MM.1S (cell line): Measurements from ENCODE around the gene FBXW5.

ENCODE experiments used
- CTCF ChIP-seq: fragments of 300-600 bp; sonication (generic); IDR thresholded peaks from 2 replicates; pipeline ENCODE4 v1.5.1; 2016; ENCODE audit warnings: antibody characterized with exemption, low read length, mixed read lengths
- EZH2 ChIP-seq: fragments of 300-600 bp; sonication (generic); optimal IDR thresholded peaks from 2 replicates; pipeline ENCODE3; 2017; ENCODE audit warnings: low read depth, mild to moderate bottlenecking, antibody characterized with exemption, low read length, mixed read lengths

GRCh38 chr9:136942881-136943230 lies 1.7 kb downstream of the FBXW5 start:
- no peak for TF ChIP-seq CTCF
- TF ChIP-seq EZH2, result no peak
